Gastroesophageal sphincter (tissue), 4 donors: ENCODE measurements around the gene DNAJC11. TPM values are rescaled to one million over a fixed set of nuclear protein-coding genes. Genes with fewer than 3 reads are reported as not detected.
"Not testable (repeated sequence)": the region's sequence is repeated elsewhere in the genome, so short reads cannot be mapped to it uniquely, and the experiment has no call there.

Experiments
- ATAC-seq: fragments of 150-250 bp; one replicate; pipeline ENCODE4 v1.9.1; 2016; ENCODE audit warnings: mild to moderate bottlenecking, moderate library complexity
- H3K27ac ChIP-seq, 4 donors: fragments of 200-600 bp; sonication (generic) in 3 of 4; 1 replicate in 3 of 4; 2 replicates in 1 of 4; pipeline ENCODE4 v1.5.1; 2016 to 2019
- H3K27me3 ChIP-seq: fragments of 200-600 bp; sonication (generic); one replicate; pipeline ENCODE4 v1.5.1; 2019
- H3K36me3 ChIP-seq, 2 donors: fragments of 200-600 bp; sonication (generic); one replicate each; pipeline ENCODE4 v1.5.1; 2019; ENCODE audit warnings: control low read depth in 1 of 2
- H3K4me1 ChIP-seq, 3 donors: fragments of 200-600 bp; sonication (generic); 1 replicate in 2 of 3; 2 replicates in 1 of 3; pipeline ENCODE4 v1.5.1; 2016 to 2019; ENCODE audit warnings: control low read depth in 2 of 3
- H3K4me3 ChIP-seq, 2 donors: fragments of 200-600 bp; sonication (generic); one replicate each; pipeline ENCODE4 v1.5.1; 2019; ENCODE audit warnings: mild to moderate bottlenecking in 1 of 2, moderate library complexity in 1 of 2
- H3K9me3 ChIP-seq, 3 donors: fragments of 200-600 bp; sonication (generic); one replicate each; pipeline ENCODE4 v1.5.1; 2017 to 2019; ENCODE audit warnings: control low read depth in 2 of 3
- CTCF ChIP-seq, 4 experiments: fragments of 200-600 bp in 2 of 4; fragments of 450-650 bp in 2 of 4; sonication (generic) in 1 of 4; IDR thresholded peaks; one replicate each; pipeline ENCODE4 v1.5.1; 2017 to 2019; ENCODE audit warnings: antibody characterized with exemption in 4 of 4, mild to moderate bottlenecking in 2 of 4, moderate library complexity in 2 of 4
- EP300 ChIP-seq: sonication (generic); formaldehyde crosslinking; IDR thresholded peaks from one replicate; pipeline ENCODE4 v1.6.1; 2017; ENCODE audit warnings: antibody characterized with exemption, mild to moderate bottlenecking
- POLR2A ChIP-seq, 2 donors: fragments of 450-650 bp; IDR thresholded peaks; one replicate each; pipeline ENCODE4 v1.6.1; 2017; ENCODE audit warnings: antibody characterized with exemption in 2 of 2, mild to moderate bottlenecking in 2 of 2, moderate library complexity in 1 of 2
- POLR2AphosphoS5 ChIP-seq: sonication (generic); formaldehyde crosslinking; IDR thresholded peaks from one replicate; pipeline ENCODE4 v1.6.1; 2017; ENCODE audit warnings: antibody characterized with exemption
- WGBS, 2 donors: methylation state at CpG; one replicate each; pipeline ENCODE4 v1.1.5; 2018; ENCODE audit warnings: low coverage in 1 of 2; 5-methylcytosine and 5-hydroxymethylcytosine counted together
- total RNA-seq, 4 donors: library from RNA; depleted of rRNA; stranded (reverse); fragments of >200 nt; gene quantifications; one replicate each; pipeline ENCODE4 v1.1.0, GENCODE V29; 2016

The DNAJC11 gene
- total RNA-seq, 4 donors from 2014 or later: 20.9 to 51.7 (median 30.8) TPM

DNA sequence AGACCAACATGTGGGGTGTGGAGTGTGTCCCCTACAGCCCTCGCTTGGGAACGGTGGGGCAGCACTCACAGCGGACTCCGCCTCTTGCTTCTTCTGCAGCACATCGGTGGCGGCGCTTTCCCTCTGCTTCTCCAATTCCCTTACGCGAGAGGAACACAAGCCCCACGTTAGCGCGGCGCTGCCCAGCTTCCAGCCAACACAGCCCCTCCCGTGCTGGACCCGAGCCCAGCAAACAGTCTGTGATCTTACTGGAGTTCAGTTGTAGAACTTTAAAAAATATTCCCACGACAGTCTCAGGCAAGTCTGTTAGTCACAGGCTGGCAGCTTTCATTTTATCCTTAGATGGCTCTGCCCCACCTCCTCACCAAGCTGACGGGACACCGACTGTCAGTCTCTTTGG is 63.4 kb downstream of the DNAJC11 start:
- no peak overlapping the region for H3K4me3 ChIP-seq
- no peaks in the 10 kb centered on the region for H3K27me3 ChIP-seq
- 55 to 66% methylated on average over 10 to 11 of the region's 18 CpGs for WGBS, 2 donors
- H3K36me3 ChIP-seq: peaks cover 0 to 99% of the 10 kb centered on the region in 2 donors
- no peaks in the 10 kb centered on the region for H3K9me3 ChIP-seq
- ATAC-seq: peak; percentile 72
- peak overlapping the region in 2 of 4 donors; percentile 42 to 55 for H3K27ac ChIP-seq
- peaks cover 0 to 13% (median 0%) of the 10 kb centered on the region in 3 donors for H3K4me1 ChIP-seq
- TF ChIP-seq POLR2AphosphoS5 (no peak), POLR2A (IDR thresholded peaks at IDR 0.05) (no peak), CTCF (IDR thresholded peaks at IDR 0.05) (no peak), EP300 (no peak)

GRCh38 chr1:6637770-6638169 is 63.8 kb downstream of the DNAJC11 start:
- no peak for ATAC-seq
- Histone ChIP-seq H3K9me3 (no peaks in the 10 kb centered on the region), H3K27me3 (no peaks in the 10 kb centered on the region), H3K27ac (peak overlapping the region in 2 of 4 donors; percentile 42 to 55), H3K4me1 (peaks cover 0 to 13% (median 0%) of the 10 kb centered on the region in 3 donors), H3K36me3 (peaks cover 0 to 99% of the 10 kb centered on the region in 2 donors), H3K4me3 (no peak overlapping the region)
- WGBS, 2 donors: 82% methylated on average over 8 of the region's 9 CpGs; no CpG with 5 or more reads in 1 of the 2 donors
- no peak for TF ChIP-seq POLR2AphosphoS5
- no peak for TF ChIP-seq EP300

DNA sequence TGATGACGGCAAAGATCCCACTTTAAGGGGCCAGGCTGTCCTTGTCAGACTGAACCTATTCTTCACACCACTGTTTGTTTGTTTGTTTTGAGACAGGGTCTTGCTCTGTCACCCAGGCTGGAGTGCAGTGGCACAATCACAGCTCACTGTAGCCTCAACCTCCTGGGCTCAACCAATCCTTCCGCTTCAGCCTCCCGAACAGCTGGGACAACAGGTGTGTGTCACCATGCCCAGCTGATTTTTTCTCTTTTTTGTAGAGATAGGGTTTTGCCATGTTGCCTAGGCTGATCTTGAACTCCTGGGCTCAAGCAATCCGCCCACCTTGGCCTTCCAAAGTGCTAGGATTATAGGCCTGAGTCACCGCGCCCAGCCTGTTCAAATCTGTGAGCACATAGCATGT is 64.8 kb downstream of the DNAJC11 start:
- H3K27ac ChIP-seq: peak overlapping the region in 2 of 4 donors; percentile 4 to 55
- ATAC-seq, H3K9me3 ChIP-seq, H3K27me3 ChIP-seq, H3K4me3 ChIP-seq: not testable (repeated sequence)
- WGBS, 2 donors: 80 to 93% methylated on average over 2 to 5 of the region's 6 CpGs
- H3K4me1 ChIP-seq: peaks cover 0 to 13% (median 0%) of the 10 kb centered on the region in 3 donors
- H3K36me3 ChIP-seq: peaks cover 0 to 99% of the 10 kb centered on the region in 2 donors

- 38 to 50% methylated on average over 2 to 4 of the region's 16 CpGs for WGBS, 2 donors
- no peak for TF ChIP-seq POLR2A (IDR thresholded peaks at IDR 0.05)
- TF ChIP-seq POLR2AphosphoS5: no peak
- TF ChIP-seq CTCF (IDR thresholded peaks at IDR 0.05): no peak
- no peak for TF ChIP-seq EP300
- Histone ChIP-seq H3K9me3 (no peaks in the 10 kb centered on the region), H3K27me3 (no peaks in the 10 kb centered on the region), H3K4me3 (no peak overlapping the region), H3K36me3 (peaks cover 0 to 100% of the 10 kb centered on the region in 2 donors), H3K27ac (peak overlapping the region in 2 of 4 donors; percentile 4 to 55), H3K4me1 (peaks cover 0 to 13% (median 0%) of the 10 kb centered on the region in 3 donors)
- no peak for ATAC-seq
These were observed 65.5 kb downstream of the DNAJC11 start for GRCh38 chr1:6635910-6636760.

- no peaks in the 10 kb centered on the region for H3K9me3 ChIP-seq
- H3K36me3 ChIP-seq: peaks cover 0 to 100% of the 10 kb centered on the region in 2 donors
- peaks cover 0 to 13% (median 0%) of the 10 kb centered on the region in 3 donors for H3K4me1 ChIP-seq
- no peak overlapping the region for H3K4me3 ChIP-seq
- TF ChIP-seq POLR2A (IDR thresholded peaks at IDR 0.05) (no peak), CTCF (IDR thresholded peaks at IDR 0.05) (no peak), EP300 (no peak), POLR2AphosphoS5 (no peak)
- H3K27me3 ChIP-seq: no peaks in the 10 kb centered on the region
- peak overlapping the region in 2 of 4 donors; percentile 38 to 40 for H3K27ac ChIP-seq
- ATAC-seq: no peak
- 88 to 91% methylated on average over 10 to 15 of the region's 20 CpGs for WGBS, 2 donors
These were observed 66.3 kb downstream of the DNAJC11 start for GRCh38 chr1:6635161-6635909.
